Thymus (tissue), 11 donors: ENCODE measurements around the gene GRK2. TPM values are rescaled to one million over a fixed set of nuclear protein-coding genes. Genes with fewer than 3 reads are reported as not detected.

Source experiments
- DNase-seq, 9 donors: peaks; one replicate each; pipeline ENCODE4 v3.0.0-alpha.2; 2013; ENCODE audit warnings: low spot score in 9 of 9, low read depth in 6 of 9, missing footprints in 1 of 9
- H3K27ac ChIP-seq, 2 donors: one replicate each; pipeline ENCODE4 v1.5.1; 2013; ENCODE audit warnings: control low read depth in 1 of 2, low read depth in 1 of 2, low read length in 1 of 2, mild to moderate bottlenecking in 1 of 2, moderate library complexity in 1 of 2
- H3K27me3 ChIP-seq, 2 donors: one replicate each; pipeline ENCODE4 v1.5.1; 2013; ENCODE audit warnings: low read length in 1 of 2; ENCODE audit not compliant: control insufficient read depth in 2 of 2, insufficient read depth in 1 of 2
- H3K36me3 ChIP-seq, 2 donors: one replicate each; pipeline ENCODE4 v1.5.1; 2013; ENCODE audit warnings: low read length in 1 of 2, mild to moderate bottlenecking in 1 of 2, moderate library complexity in 1 of 2; ENCODE audit not compliant: control insufficient read depth in 2 of 2, insufficient read depth in 2 of 2
- H3K4me1 ChIP-seq, 2 donors: one replicate each; pipeline ENCODE4 v1.5.1; 2013; ENCODE audit warnings: low read length in 2 of 2; ENCODE audit not compliant: control insufficient read depth in 2 of 2, insufficient read depth in 2 of 2
- H3K4me3 ChIP-seq, 2 donors: one replicate each; pipeline ENCODE4 v1.5.1; 2013; ENCODE audit warnings: low read length in 2 of 2, control low read depth in 1 of 2, mild to moderate bottlenecking in 1 of 2
- H3K9me3 ChIP-seq, 2 donors: one replicate each; pipeline ENCODE4 v1.5.1; 2013; ENCODE audit warnings: low read length in 1 of 2, mild to moderate bottlenecking in 1 of 2; ENCODE audit not compliant: control insufficient read depth in 2 of 2, insufficient read depth in 1 of 2
- WGBS: extraction: QIAGEN DNeasy Blood & Tissue Kit; methylation state at CpG from one replicate; pipeline ENCODE4 v1.1.7; 2013; 5-methylcytosine and 5-hydroxymethylcytosine counted together
- polyA plus RNA-seq: library from polyadenylated mRNA; stranded (reverse); fragments of 200-250 nt; gene quantifications from one replicate; pipeline ENCODE4 v1.2.3, GENCODE V29; 2013
- total RNA-seq: library from RNA; stranded (reverse); fragments of 120-200 nt; gene quantifications from one replicate; pipeline ENCODE4 v1.2.4, GENCODE V29; 2013
- donor health status: healthy.

GRK2 gene
- total and polyA plus RNA-seq, 2 donors = 89.5 to 158 TPM

DNA sequence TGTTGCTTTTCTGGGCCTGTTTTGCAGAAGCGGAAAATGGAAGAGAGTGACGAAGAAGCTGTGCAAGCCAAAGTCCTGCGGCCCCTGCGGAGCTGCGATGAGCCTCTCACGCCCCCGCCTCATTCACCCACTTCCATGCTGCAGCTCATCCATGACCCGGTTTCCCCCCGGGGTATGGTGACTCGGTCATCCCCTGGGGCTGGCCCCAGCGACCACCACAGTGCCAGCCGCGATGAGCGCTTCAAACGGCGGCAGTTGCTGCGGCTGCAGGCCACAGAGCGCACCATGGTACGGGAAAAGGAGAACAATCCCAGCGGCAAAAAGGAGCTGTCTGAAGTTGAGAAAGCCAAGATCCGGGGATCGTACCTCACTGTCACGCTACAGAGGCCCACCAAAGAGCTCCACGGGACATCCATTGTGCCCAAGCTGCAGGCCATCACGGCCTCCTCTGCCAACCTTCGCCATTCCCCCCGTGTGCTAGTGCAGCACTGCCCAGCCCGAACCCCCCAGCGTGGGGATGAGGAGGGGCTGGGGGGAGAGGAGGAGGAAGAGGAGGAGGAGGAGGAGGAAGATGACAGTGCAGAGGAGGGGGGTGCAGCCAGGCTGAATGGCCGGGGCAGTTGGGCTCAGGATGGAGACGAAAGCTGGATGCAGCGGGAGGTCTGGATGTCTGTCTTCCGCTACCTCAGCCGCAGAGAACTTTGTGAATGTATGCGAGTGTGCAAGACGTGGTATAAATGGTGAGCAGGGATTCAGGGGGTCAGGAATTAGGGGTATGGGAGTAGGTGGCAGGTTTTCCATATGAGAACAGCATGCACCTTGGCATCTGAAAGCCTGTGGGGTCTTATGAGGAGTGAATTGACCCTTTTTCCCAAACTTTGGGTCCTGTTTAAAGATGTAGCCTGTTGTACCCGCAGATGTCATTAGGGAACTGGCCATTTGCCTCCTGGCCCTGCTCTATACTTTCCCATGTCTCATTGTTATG lies 15.9 kb upstream of the GRK2 start:
- Histone ChIP-seq H3K9me3 (no peaks in the 10 kb centered on the region), H3K4me3 (no peak overlapping the region), H3K27me3 (no peaks in the 10 kb centered on the region), H3K27ac (no peak overlapping the region), H3K36me3 (peaks cover 92 to 100% of the 10 kb centered on the region in 2 donors), H3K4me1 (no peaks in the 10 kb centered on the region)
- no peak for DNase-seq
- 97% methylated on average over 37 of the region's 37 CpGs for WGBS

- no peak overlapping the region for H3K4me3 ChIP-seq
- no peak overlapping the region for H3K27ac ChIP-seq
- no peaks in the 10 kb centered on the region for H3K4me1 ChIP-seq
- H3K27me3 ChIP-seq = no peaks in the 10 kb centered on the region
- peaks cover 93 to 98% of the 10 kb centered on the region in 2 donors for H3K36me3 ChIP-seq
- no peaks in the 10 kb centered on the region for H3K9me3 ChIP-seq
- 95% methylated on average over 1 of the region's 1 CpG for WGBS
- DNase-seq = no peak
Measured at GRCh38 chr11:67251841-67252240, 14.4 kb upstream of the GRK2 start.

DNA sequence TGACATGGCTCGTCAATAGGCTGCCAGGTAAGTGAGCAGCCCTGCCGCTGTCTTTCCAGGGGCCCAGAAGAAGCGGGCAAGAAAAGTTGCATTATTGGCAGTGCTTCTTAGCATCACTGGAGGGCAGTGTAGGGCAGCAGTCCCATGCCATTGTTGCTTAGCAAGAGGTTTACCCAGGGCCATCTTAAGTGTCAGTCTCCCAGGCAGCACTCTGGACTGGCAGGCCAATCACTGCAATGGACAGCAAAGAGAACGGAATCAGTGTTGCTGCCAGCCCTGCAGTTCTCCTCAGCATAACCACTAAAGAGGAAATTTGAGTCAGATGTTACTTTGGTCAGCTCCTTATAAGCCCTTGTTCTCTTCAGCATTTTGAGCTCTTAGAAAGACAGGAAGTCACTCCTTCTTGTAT lies 13.4 kb upstream of the GRK2 start:
- Histone ChIP-seq H3K27ac (no peak overlapping the region), H3K9me3 (no peaks in the 10 kb centered on the region), H3K4me3 (no peak overlapping the region), H3K27me3 (no peaks in the 10 kb centered on the region), H3K4me1 (no peaks in the 10 kb centered on the region), H3K36me3 (peaks cover 91 to 93% of the 10 kb centered on the region in 2 donors)
- DNase-seq = peak in 1 of 9 donors; percentile 57
- 94% methylated on average over 4 of the region's 4 CpGs for WGBS

DNA sequence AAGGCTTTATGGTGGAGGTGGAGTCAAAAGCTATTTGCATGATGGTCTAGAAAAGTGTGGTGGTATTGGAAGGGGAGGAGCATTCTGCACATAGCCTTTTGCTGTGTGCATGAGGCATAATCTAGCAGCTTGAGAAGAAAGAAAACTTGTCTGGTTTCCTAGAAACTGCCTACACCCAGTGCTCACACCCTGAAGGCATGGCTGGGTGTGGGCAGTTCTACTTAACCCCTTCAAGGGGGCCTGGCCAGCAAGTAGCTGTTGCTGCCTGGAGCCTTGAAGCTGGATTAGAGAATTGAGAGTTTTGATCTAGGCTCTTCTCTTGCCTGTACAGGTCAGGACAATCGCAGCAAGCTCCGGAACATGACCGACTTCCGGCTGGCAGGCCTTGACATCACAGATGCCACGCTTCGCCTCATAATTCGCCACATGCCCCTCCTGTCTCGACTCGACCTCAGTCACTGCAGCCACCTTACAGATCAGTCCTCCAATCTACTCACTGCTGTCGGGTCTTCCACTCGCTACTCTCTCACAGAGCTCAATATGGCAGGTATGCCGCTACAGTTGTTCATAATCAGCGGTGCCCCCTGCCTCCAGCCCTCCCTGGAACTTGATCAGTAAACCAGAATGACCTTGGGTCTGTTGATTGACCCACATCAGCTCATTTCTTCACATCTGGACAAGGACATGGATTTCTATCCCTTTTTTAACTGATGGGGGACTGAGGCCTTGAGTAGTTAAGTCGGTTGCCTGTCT lies 12.2 kb upstream of the GRK2 start:
- H3K4me1 ChIP-seq = no peaks in the 10 kb centered on the region
- H3K27me3 ChIP-seq = no peaks in the 10 kb centered on the region
- WGBS = 97% methylated on average over 14 of the region's 14 CpGs
- no peak overlapping the region for H3K27ac ChIP-seq
- DNase-seq = no peak
- peaks cover 79 to 81% of the 10 kb centered on the region in 2 donors for H3K36me3 ChIP-seq
- H3K4me3 ChIP-seq = no peak overlapping the region
- no peaks in the 10 kb centered on the region for H3K9me3 ChIP-seq

- H3K27me3 ChIP-seq = no peaks in the 10 kb centered on the region
- no peaks in the 10 kb centered on the region for H3K9me3 ChIP-seq
- no peak overlapping the region for H3K4me3 ChIP-seq
- peaks cover 72 to 74% of the 10 kb centered on the region in 2 donors for H3K36me3 ChIP-seq
- no peak overlapping the region for H3K27ac ChIP-seq
- WGBS = 94% methylated on average over 15 of the region's 15 CpGs
- DNase-seq = no peak
- H3K4me1 ChIP-seq = no peaks in the 10 kb centered on the region
Measured at GRCh38 chr11:67254798-67255197, 11.5 kb upstream of the GRK2 start.

GRCh38 chr11:67255353-67255752 lies 10.9 kb upstream of the GRK2 start:
- Histone ChIP-seq H3K4me1 (no peaks in the 10 kb centered on the region), H3K27ac (no peak overlapping the region), H3K36me3 (peaks cover 66 to 68% of the 10 kb centered on the region in 2 donors), H3K4me3 (no peak overlapping the region), H3K9me3 (no peaks in the 10 kb centered on the region), H3K27me3 (peaks cover 0 to under 1% of the 10 kb centered on the region in 2 donors)
- no peak for DNase-seq
- WGBS = 96% methylated on average over 10 of the region's 10 CpGs

DNA sequence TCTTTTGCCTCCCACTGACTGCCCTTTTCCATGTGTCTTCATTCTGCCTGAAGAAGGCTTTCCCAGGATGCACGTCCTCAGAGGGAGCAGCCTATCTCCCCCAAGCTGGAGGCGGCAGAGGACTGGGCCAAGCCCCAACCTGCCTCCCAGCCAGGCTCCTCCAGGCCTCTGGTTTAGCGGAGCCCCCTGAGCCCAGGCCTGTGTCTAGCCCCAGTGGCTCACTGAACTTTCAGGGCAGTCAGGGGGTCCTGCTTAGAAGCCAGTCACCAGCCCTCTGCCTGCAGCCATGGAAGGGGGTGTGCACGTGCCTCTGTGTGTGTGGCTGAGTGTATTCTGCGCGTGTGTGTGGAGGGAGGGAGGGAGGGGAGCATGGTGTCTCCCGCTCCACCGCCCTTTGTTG lies 10.4 kb upstream of the GRK2 start:
- DNase-seq = no peak
- Histone ChIP-seq H3K4me1 (no peaks in the 10 kb centered on the region), H3K27me3 (peaks cover 0 to 2% of the 10 kb centered on the region in 2 donors), H3K4me3 (no peak overlapping the region), H3K9me3 (no peaks in the 10 kb centered on the region), H3K27ac (no peak overlapping the region), H3K36me3 (peaks cover 61 to 63% of the 10 kb centered on the region in 2 donors)
- 96% methylated on average over 8 of the region's 8 CpGs for WGBS

GRCh38 chr11:67256477-67257135 lies 9.7 kb upstream of the GRK2 start:
- WGBS = 93% methylated on average over 5 of the region's 5 CpGs
- H3K27ac ChIP-seq = no peak overlapping the region
- peaks cover 54 to 56% of the 10 kb centered on the region in 2 donors for H3K36me3 ChIP-seq
- H3K9me3 ChIP-seq = no peaks in the 10 kb centered on the region
- peaks cover 0 to 7% of the 10 kb centered on the region in 2 donors for H3K27me3 ChIP-seq
- peaks cover 3 to 6% of the 10 kb centered on the region in 2 donors for H3K4me1 ChIP-seq
- no peak for DNase-seq
- H3K4me3 ChIP-seq = no peak overlapping the region
